ENCODE measurements around the gene EML6. TPM values are rescaled to one million over a fixed set of nuclear protein-coding genes. Genes with fewer than 3 reads are reported as not detected.

Gene EML6
- total RNA-seq, 1 experiment from 2014 or later: not detected

GRCh38 chr2:54920660-54921059 lies 197.2 kb downstream of the EML6 start:
- DNase-seq: no peak
- Histone ChIP-seq H3K9me3 (peaks cover 7% of the 10 kb centered on the region), H3K36me3 (no peaks in the 10 kb centered on the region), H3K27me3 (no peaks in the 10 kb centered on the region), H3K4me3 (no peak overlapping the region)

DNA sequence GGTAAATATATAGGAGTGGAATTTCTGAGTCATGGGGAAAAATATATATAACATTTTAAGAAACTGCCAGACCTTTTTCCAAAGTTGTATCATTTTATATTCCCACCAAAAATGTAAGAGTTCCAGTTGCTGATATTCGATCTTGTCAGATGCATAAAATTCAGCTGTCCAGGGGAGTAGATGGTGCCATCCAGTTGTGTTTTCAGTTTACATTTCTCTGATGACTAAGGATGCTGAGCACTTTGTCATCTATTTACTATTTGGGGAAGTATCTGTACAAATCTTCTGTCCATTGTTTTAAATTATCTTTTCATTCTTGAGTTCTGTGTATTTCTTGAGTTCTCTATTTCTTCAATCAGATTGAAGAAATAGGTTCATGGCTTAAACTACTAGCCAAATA lies 200.7 kb downstream of the EML6 start:
- DNase-seq: no peak
- Histone ChIP-seq H3K27me3 (no peaks in the 10 kb centered on the region), H3K4me3 (no peak overlapping the region)

DNA sequence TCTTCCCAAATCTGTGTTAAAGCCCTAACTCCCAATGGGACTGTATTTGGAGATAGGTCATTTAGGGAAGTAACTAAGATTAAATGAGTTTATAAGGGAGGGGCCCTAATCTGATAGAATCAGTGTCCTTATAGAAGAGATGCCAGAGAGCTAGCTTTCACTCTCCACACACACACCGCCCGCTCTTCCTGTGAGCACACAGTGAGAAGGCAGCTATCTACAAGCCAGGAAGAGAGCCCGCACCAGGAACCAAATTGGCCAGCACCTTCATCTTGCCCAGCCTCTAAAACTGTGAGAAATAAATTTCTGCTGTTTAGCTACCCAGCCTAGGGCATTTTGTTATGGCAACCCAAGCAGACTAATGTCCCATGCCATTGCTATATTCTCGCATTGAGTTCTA lies 201.6 kb downstream of the EML6 start:
- H3K4me3 ChIP-seq: no peak overlapping the region
- H3K27me3 ChIP-seq: no peaks in the 10 kb centered on the region
- DNase-seq: no peak
- H3K36me3 ChIP-seq: no peaks in the 10 kb centered on the region
- peaks cover 7% of the 10 kb centered on the region for H3K9me3 ChIP-seq

More for the DNA sequence above, 200.7 kb downstream of the EML6 start:
- Histone ChIP-seq H3K36me3 (no peaks in the 10 kb centered on the region), H3K9me3 (peaks cover 7% of the 10 kb centered on the region)

DNA sequence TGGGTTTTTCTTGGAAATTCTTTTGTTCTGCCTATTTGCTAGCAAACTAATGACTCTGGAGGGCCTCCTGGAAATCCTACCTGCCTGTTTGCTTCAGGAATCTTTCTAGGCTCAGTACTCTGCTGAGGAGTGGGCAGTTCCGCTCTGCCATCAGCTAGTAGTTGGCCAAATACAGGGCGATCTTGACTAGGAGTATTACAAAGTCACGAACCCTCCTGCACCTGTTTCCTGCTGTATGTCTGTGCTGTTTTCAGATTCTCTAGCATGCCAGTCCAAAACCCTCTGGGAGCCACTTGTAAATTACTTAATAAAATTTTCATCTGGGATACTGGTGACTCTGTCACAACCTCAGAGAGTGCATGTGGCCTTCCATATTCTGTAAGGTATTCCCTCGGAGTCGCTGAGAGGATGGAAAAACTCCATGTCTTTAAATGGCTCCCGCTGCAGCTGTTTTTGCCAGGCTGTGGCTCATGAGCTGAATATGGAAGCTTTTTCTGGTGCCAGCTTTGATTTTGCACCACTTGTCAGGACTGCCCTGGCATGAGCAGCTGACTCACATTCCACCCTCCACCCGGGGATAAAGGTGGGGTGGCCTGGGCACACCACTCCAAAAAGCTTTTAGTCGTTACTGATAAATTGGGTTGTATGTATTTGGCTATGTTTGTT lies 203.8 kb downstream of the EML6 start:
- DNase-seq: no peak
- no peaks in the 10 kb centered on the region for H3K36me3 ChIP-seq
- H3K27me3 ChIP-seq: no peaks in the 10 kb centered on the region
- H3K4me3 ChIP-seq: no peak overlapping the region
- H3K9me3 ChIP-seq: no peaks in the 10 kb centered on the region

DNA sequence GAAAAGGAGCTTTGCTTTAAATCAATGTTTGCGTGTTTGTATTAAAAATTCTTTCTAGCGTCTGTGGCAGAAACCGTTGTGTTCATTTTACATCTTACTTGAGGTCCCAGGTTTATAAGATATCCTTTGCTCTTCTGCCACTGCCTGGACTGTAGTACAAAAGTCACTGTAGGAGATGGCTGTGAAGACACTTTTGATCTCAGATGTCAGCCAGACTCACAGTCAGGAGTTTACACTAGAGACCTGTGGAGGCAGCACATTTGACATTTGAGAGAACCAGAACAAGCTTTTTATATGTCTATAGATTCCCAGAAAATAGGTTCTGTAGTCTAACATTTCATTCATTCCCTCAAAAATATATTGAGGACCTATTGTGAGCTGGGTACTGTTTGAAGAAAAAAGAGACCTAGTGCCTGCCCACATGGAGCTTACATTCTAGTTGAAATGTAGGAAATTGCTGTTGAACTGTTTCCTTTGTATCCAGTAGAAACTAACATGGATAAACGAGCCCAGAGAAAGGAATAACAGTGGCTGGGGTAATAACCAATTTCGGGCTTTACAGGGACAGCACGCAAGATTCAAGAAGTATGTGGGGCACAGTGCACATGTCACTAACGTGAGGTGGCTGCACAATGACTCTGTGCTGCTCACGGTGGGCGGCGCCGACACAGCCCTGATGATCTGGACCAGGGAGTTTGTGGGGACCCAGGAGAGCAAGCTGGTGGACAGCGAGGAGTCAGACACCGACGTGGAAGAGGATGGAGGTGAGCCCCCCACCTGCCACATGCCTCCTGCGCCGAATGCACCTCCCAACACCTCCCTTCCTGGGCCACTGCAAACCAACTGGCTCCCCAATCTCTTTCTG lies 204.5 kb downstream of the EML6 start:
- DNase-seq: no peak
- H3K4me3 ChIP-seq: no peak overlapping the region
- no peaks in the 10 kb centered on the region for H3K27me3 ChIP-seq

GRCh38 chr2:54928719-54929118 lies 205.3 kb downstream of the EML6 start:
- Histone ChIP-seq H3K36me3 (no peaks in the 10 kb centered on the region), H3K27me3 (no peaks in the 10 kb centered on the region), H3K4me3 (no peak overlapping the region), H3K9me3 (no peaks in the 10 kb centered on the region)
- DNase-seq: no peak

More for the DNA sequence above, 204.5 kb downstream of the EML6 start:
- Histone ChIP-seq H3K9me3 (no peaks in the 10 kb centered on the region), H3K36me3 (no peaks in the 10 kb centered on the region)

DNA sequence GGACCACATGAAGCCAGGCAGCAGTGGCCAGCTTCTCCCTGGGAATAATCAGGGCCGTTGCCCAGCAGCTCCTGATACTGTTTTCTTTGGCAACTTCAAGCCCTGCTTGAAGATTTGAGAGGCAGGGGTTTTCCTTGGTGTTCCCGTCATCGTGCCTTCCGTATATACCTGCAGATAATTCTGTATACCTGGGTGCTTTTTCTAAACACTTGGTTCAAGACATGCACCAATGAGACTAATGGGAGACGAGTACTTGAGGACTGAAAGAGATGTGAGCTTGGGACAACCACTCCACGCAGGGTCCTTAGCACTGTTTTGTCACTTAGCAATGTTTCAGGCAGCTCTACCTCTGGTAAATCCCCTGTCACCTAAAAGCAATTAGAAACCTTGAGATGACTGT lies 208.0 kb downstream of the EML6 start:
- DNase-seq: no peak
- no peaks in the 10 kb centered on the region for H3K27me3 ChIP-seq
- H3K4me3 ChIP-seq: no peak overlapping the region
- no peaks in the 10 kb centered on the region for H3K9me3 ChIP-seq
- no peaks in the 10 kb centered on the region for H3K36me3 ChIP-seq

- no peak for DNase-seq
- H3K9me3 ChIP-seq: peaks cover 11% of the 10 kb centered on the region
- H3K36me3 ChIP-seq: no peaks in the 10 kb centered on the region
- H3K4me3 ChIP-seq: no peak overlapping the region
- no peaks in the 10 kb centered on the region for H3K27me3 ChIP-seq
These were observed 211.9 kb downstream of the EML6 start for GRCh38 chr2:54935389-54935788.

DNA sequence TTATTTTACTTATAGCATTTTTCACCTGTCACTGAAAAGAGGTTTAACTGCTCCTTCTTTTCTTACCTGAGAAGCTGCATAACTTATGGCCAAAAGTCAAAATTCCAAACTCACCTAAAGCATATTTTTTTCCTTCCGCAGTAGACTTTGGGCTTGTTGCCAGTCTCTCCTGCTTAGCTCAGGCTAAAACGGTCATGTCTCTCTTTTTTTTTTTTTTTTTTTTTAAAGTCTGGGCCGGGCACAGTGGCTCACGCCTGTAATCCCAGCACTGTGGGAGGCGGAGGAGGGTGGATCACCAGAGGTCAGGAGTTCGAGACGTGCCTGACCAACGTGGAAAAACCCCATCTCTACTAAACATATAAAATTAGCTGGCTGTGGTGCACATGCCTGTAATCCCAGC lies 213.3 kb downstream of the EML6 start:
- Histone ChIP-seq H3K27me3 (no peaks in the 10 kb centered on the region), H3K9me3 (peaks cover 11% of the 10 kb centered on the region), H3K36me3 (no peaks in the 10 kb centered on the region), H3K4me3 (no peak overlapping the region)
- no peak for DNase-seq

- no peaks in the 10 kb centered on the region for H3K27me3 ChIP-seq
- no peak overlapping the region for H3K4me3 ChIP-seq
- peaks cover 11% of the 10 kb centered on the region for H3K9me3 ChIP-seq
- no peak for DNase-seq
- H3K36me3 ChIP-seq: no peaks in the 10 kb centered on the region
These were observed 216.1 kb downstream of the EML6 start for GRCh38 chr2:54939446-54940118.

DNA sequence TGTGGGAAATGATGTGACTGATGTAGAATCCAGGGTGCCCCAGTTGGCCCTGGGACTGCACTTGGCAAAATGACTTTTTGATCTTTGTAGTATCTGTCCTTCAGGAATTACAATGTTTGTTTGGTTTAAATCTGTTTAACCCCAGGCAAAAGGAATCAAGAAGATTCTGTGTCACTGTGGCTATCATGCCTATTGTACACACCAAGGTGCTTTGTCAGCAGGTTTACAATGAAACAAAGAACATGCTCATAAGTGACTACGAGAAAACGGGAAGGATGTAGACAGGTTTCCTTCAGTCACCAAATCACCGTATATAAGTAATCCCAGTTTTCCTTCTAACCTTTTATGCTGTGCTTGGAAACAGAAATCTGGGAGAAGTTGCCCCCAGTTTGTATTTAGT lies 217.3 kb downstream of the EML6 start:
- no peak overlapping the region for H3K4me3 ChIP-seq
- H3K36me3 ChIP-seq: no peaks in the 10 kb centered on the region
- H3K27me3 ChIP-seq: no peaks in the 10 kb centered on the region
- DNase-seq: no peak
- H3K9me3 ChIP-seq: peaks cover 11% of the 10 kb centered on the region

DNA sequence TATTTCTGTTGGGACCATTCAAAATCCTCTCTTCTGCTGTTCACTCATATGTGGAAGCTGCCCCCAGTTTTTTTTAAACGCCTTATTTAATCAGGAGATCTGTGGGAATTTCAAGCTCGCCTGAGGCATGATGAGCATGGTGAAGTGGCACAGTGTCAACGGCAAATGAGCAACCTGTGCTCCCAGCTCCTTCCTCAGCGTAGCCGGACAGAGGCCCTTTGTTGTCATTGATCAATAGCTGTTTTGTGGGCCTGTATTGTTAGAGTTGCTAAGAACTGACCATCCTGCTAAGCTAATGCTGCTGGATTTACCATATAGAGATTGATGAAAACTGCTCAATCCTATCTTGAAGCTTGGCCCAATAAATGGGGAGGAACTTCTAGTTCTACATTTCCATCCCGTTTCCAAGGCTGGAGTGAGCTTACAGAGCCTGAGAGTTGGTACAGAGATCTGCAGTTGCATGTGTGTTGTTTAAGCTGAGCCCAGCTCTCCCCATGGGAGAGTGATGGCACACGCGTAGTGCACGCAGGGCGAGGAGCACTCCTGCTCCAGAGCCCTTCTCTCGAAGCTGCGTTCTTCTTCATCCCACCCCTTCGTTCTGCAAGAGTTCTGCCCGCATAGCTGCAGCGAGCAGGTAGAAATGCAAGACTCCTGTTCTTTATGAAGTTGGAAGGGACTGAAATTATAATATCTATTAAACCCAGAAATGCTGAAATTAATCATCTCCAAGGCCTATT lies 218.0 kb downstream of the EML6 start:
- H3K4me3 ChIP-seq: no peak overlapping the region
- H3K27me3 ChIP-seq: no peaks in the 10 kb centered on the region
- peaks cover 11% of the 10 kb centered on the region for H3K9me3 ChIP-seq
- H3K36me3 ChIP-seq: no peaks in the 10 kb centered on the region
- DNase-seq: no peak

DNA sequence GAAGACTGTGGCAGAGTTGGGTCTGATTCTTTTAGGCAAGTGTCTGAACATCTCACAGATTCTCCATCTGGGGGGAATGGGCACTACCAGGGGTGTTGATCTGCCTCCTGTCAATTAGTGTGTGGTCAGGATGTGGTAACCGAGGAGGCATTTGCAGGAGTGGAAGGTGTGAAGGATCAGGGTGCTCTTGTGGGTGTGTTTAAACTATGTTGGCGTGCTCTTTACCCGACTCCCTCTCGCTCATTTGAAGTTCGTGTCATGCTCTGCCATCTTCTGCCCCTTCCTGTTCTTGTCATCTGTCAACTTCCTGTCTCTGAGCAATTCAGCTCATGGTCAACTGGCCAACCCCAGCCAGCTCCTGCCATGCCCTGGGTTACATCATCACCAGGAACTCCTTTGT lies 218.9 kb downstream of the EML6 start:
- Histone ChIP-seq H3K4me3 (no peak overlapping the region), H3K36me3 (no peaks in the 10 kb centered on the region), H3K27me3 (no peaks in the 10 kb centered on the region), H3K9me3 (peaks cover 11% of the 10 kb centered on the region)
- no peak for DNase-seq

- no peak overlapping the region for H3K4me3 ChIP-seq
- no peaks in the 10 kb centered on the region for H3K36me3 ChIP-seq
- DNase-seq: no peak
- H3K27me3 ChIP-seq: no peaks in the 10 kb centered on the region
- no peaks in the 10 kb centered on the region for H3K9me3 ChIP-seq
These were observed 221.4 kb downstream of the EML6 start for GRCh38 chr2:54944724-54945326.

GRCh38 chr2:54945391-54946219 lies 222.1 kb downstream of the EML6 start:
- no peak overlapping the region for H3K4me3 ChIP-seq
- peak; percentile 97 for DNase-seq

More at GRCh38 chr2:54945391-54946219, 222.1 kb downstream of the EML6 start:
- H3K9me3 ChIP-seq: no peaks in the 10 kb centered on the region
- no peaks in the 10 kb centered on the region for H3K36me3 ChIP-seq
- no peaks in the 10 kb centered on the region for H3K27me3 ChIP-seq
